PC-9 (cell line): ENCODE results near the gene CCNL1. TPM values are rescaled to one million over a fixed set of nuclear protein-coding genes. Genes with fewer than 3 reads are reported as not detected.

Experiments
- BruUV-seq: library from RNA; stranded (reverse); fragments of 400-500 nt; replicated peaks from 2 replicates; lab custom pipeline; 2021; lab: Mats Ljungman, UMichigan
- CTCF ChIA-PET: fragments of 300-600 bp; sonication (Branson Sonifier 250); formaldehyde crosslinking; loops from one replicate; lab custom pipeline; 2022; ENCODE audit warnings: antibody characterized with exemption; lab: Charles Lee
- POLR2A ChIA-PET: fragments of 300-600 bp; sonication (Branson Sonifier 250); formaldehyde crosslinking; loops from one replicate; lab custom pipeline; 2022; ENCODE audit warnings: antibody characterized with exemption; ENCODE audit not compliant: unreplicated experiment; lab: Charles Lee
- DNase-seq, 2 experiments: peaks; one replicate each; pipeline versions ENCODE4 v3.0.0 to v3.0.0-alpha.2; 2015 to 2022; ENCODE audit warnings: mixed read lengths in 1 of 2
- H2AFZ ChIP-seq: fragments of 200-600 bp; sonication (generic); 2 replicates; pipeline ENCODE4 v1.8.1; 2017; ENCODE audit warnings: antibody characterized with exemption
- H3F3A ChIP-seq: fragments of 200-600 bp; sonication (generic); 2 replicates; pipeline ENCODE4 v1.8.1; 2017; ENCODE audit warnings: antibody characterized with exemption, mild to moderate bottlenecking, low read depth; ENCODE audit not compliant: insufficient read depth
- H3K27ac ChIP-seq: fragments of 200-600 bp; sonication (generic); 2 replicates; pipeline ENCODE4 v1.6.1; 2016; ENCODE audit warnings: mixed run types
- H3K27me3 ChIP-seq: fragments of 200-600 bp; sonication (generic); 2 replicates; pipeline ENCODE4 v1.6.1; 2016; ENCODE audit warnings: low read depth, mixed run types; ENCODE audit not compliant: insufficient read depth
- H3K36me3 ChIP-seq: fragments of 200-600 bp; sonication (generic); 2 replicates; pipeline ENCODE4 v1.6.1; 2016; ENCODE audit warnings: low read depth, mixed run types
- H3K4me1 ChIP-seq: fragments of 200-600 bp; sonication (generic); replicated peaks from 2 replicates; pipeline ENCODE4 v1.6.1; 2016; ENCODE audit warnings: mixed run types; ENCODE audit not compliant: insufficient read depth
- H3K4me2 ChIP-seq: fragments of 200-600 bp; sonication (generic); 2 replicates; pipeline ENCODE4 v1.6.1; 2017; ENCODE audit warnings: mixed run types
- H3K4me3 ChIP-seq: fragments of 200-600 bp; sonication (generic); 2 replicates; pipeline ENCODE4 v1.6.1; 2016; ENCODE audit warnings: mixed run types
- H3K79me2 ChIP-seq: fragments of 200-600 bp; sonication (generic); 2 replicates; pipeline ENCODE4 v1.6.1; 2017; ENCODE audit warnings: low read depth, mixed run types
- H3K9me2 ChIP-seq: fragments of 200-600 bp; sonication (generic); 2 replicates; pipeline ENCODE4 v1.8.1; 2017; ENCODE audit warnings: mild to moderate bottlenecking; ENCODE audit not compliant: insufficient read depth
- H3K9me3 ChIP-seq: fragments of 200-600 bp; sonication (generic); 2 replicates; pipeline ENCODE4 v1.8.1; 2016; ENCODE audit warnings: low read depth; ENCODE audit not compliant: insufficient read depth
- H4K20me1 ChIP-seq: fragments of 200-600 bp; sonication (generic); 2 replicates; pipeline ENCODE4 v1.8.1; 2017; ENCODE audit not compliant: insufficient read depth
- CTCF ChIP-seq: fragments of 200-600 bp; sonication (generic); conservative IDR thresholded peaks from 2 replicates; pipeline ENCODE4 v1.6.1; 2017; ENCODE audit warnings: mixed run types, antibody characterized with exemption, mild to moderate bottlenecking, moderate library complexity
- EZH2 ChIP-seq: fragments of 200-600 bp; sonication (generic); IDR thresholded peaks from 2 replicates; pipeline ENCODE4 v1.8.0; 2017; ENCODE audit warnings: antibody characterized with exemption, low read depth
- intact Hi-C: fragments of 100-400 bp; cut with micrococcal nuclease; formaldehyde crosslinking; loops from one replicate; pipeline ENCODE4 v1.10.0; 2022; ENCODE audit not compliant: unreplicated experiment
- total RNA-seq: library from RNA; stranded (reverse); gene quantifications from 2 replicates; pipeline ENCODE4 v1.2.3, GENCODE V29; 2021

The CCNL1 gene
- total RNA-seq, 1 experiment from 2014 or later: 91.3 TPM

DNA sequence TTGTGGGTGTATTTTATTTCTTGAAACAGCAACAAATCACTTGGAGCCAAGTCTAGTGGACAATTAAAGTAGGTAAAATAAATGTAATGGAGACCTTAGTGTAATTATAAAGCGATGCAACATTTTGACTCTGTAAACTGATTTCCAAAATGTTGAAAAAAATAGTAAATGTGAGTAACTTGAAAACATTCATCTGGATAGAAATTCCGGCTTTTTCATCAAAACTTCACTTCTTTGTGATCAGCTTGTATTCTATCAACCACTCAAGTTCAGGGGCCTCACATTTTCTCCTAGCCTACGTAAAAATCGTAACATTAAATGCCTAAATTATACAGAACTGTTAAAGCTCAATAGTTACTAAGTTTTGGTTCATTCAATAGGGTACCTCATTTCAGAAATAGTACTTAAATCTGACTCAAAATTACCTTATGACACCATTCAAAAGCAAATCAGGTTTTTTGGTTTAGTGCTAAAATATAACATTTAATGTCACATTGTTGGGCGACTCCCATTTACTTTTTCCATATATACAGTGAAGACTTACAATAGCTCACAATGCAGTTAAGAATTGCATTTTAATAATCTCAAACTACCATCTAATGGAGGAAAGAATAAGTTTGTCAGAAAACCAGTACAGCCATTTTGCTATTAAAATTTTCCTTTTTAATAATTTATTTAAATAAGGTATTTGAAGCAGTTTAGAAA is 12.7 kb downstream of the CCNL1 start:
- no peak for DNase-seq

GRCh38 chr3:157145606-157146322 is 14.2 kb downstream of the CCNL1 start:
- H3K4me3 ChIP-seq: no peak overlapping the region
- BruUV-seq: no TSS peak
- no peak for DNase-seq
- H3F3A ChIP-seq: peaks cover 89% of the 10 kb centered on the region
- no peaks in the 10 kb centered on the region for H3K27me3 ChIP-seq
- H3K4me2 ChIP-seq: no peak overlapping the region
- no peaks in the 10 kb centered on the region for H3K4me1 ChIP-seq
- peak overlapping the region; percentile 14 for H3K27ac ChIP-seq
- no peaks in the 10 kb centered on the region for H3K9me3 ChIP-seq
- ChIA-PET POLR2A (interaction anchor here (0.6 kb wide), 1 partner anchor 847 kb away, joined by 5 read pairs; no protein-coding TSS in a partner anchor), CTCF (no interaction called here)
- H3K79me2 ChIP-seq: peaks cover 9% of the 10 kb centered on the region; the same call in 1 of the 2 replicates
- H3K9me2 ChIP-seq: no peaks in the 10 kb centered on the region
- peaks cover 38% of the 10 kb centered on the region for H4K20me1 ChIP-seq
- TF ChIP-seq CTCF (no peak), EZH2 (no peak)
- intact Hi-C loops: no loop called here
- H2AFZ ChIP-seq: no peak overlapping the region
- H3K36me3 ChIP-seq: peaks cover 41% of the 10 kb centered on the region

More for the DNA sequence above, 12.7 kb downstream of the CCNL1 start:
- Histone ChIP-seq H4K20me1 (peaks cover 53% of the 10 kb centered on the region), H3K27ac (peak overlapping the region; percentile 14), H3F3A (peaks cover 90% of the 10 kb centered on the region), H3K79me2 (peaks cover 23% of the 10 kb centered on the region; the same call in 1 of the 2 replicates), H3K9me2 (no peaks in the 10 kb centered on the region), H3K9me3 (no peaks in the 10 kb centered on the region), H3K4me1 (no peaks in the 10 kb centered on the region), H3K4me3 (no peak overlapping the region), H2AFZ (no peak overlapping the region), H3K4me2 (no peak overlapping the region), H3K27me3 (no peaks in the 10 kb centered on the region), H3K36me3 (peaks cover 55% of the 10 kb centered on the region)
- no peak for TF ChIP-seq CTCF
- TF ChIP-seq EZH2: no peak
- intact Hi-C loops: no loop called here
- CTCF ChIA-PET: no interaction called here
- POLR2A ChIA-PET: interaction anchor here (0.6 kb wide), 1 partner anchor 8 kb away, joined by 3 read pairs; no protein-coding TSS in a partner anchor
- no TSS peak for BruUV-seq

DNA sequence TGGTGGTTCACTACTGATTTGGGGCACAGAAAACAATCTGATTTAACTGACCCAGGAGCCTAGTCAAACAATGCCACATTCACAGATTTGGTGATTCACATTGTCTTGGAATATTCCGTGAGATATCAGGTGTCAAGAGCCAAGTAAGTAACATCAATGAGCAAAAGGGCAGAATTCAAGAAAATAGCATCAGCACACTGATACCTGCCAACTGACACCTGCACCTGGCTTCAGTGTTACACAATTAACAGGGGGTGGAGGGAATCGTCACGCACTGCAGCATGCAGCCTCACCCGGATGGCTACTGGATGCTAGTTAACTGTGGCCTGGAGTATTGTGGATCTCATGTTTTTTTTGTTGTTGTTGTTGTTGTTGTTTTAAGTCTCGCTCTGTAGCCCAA is 17.6 kb downstream of the CCNL1 start:
- Histone ChIP-seq H3K9me2 (no peaks in the 10 kb centered on the region), H3K27me3 (no peaks in the 10 kb centered on the region), H3K36me3 (peaks cover 7% of the 10 kb centered on the region), H4K20me1 (peaks cover 8% of the 10 kb centered on the region), H2AFZ (no peak overlapping the region), H3K4me3 (no peak overlapping the region), H3F3A (peaks cover 63% of the 10 kb centered on the region), H3K79me2 (no peaks in the 10 kb centered on the region), H3K9me3 (no peaks in the 10 kb centered on the region), H3K4me2 (no peak overlapping the region), H3K4me1 (peaks cover under 1% of the 10 kb centered on the region), H3K27ac (no peak overlapping the region)
- no peak for TF ChIP-seq EZH2
- no peak for TF ChIP-seq CTCF
- DNase-seq: no peak
- intact Hi-C loops: no loop called here
- ChIA-PET CTCF (no interaction called here), POLR2A (interaction anchor here (0.7 kb wide), 1 partner anchor 18 kb away, joined by 3 read pairs; no protein-coding TSS in a partner anchor)
- no TSS peak for BruUV-seq
